Mucosa of stomach (tissue), 1 donor: Measurements from ENCODE around the gene CNTNAP1.

ENCODE experiments used
- H3K27me3 ChIP-seq: one replicate; pipeline ENCODE4 v1.7.0; 2013; ENCODE audit warnings: mild to moderate bottlenecking, low read length; ENCODE audit not compliant: control insufficient read depth, insufficient read depth
- H3K36me3 ChIP-seq: one replicate; pipeline ENCODE4 v1.7.0; 2013; ENCODE audit warnings: low read length; ENCODE audit not compliant: control insufficient read depth, insufficient read depth
- H3K4me1 ChIP-seq: one replicate; pipeline ENCODE4 v1.7.0; 2013; ENCODE audit warnings: mild to moderate bottlenecking, low read length; ENCODE audit not compliant: control insufficient read depth, insufficient read depth
- H3K4me3 ChIP-seq: one replicate; pipeline ENCODE4 v1.7.0; 2013; ENCODE audit warnings: low read length
- H3K9ac ChIP-seq: one replicate; pipeline ENCODE4 v1.7.0; 2013; ENCODE audit warnings: mild to moderate bottlenecking, low read length, moderate library complexity
- H3K9me3 ChIP-seq: one replicate; pipeline ENCODE4 v1.7.0; 2013; ENCODE audit warnings: mild to moderate bottlenecking, low read length, moderate library complexity; ENCODE audit not compliant: control insufficient read depth
- donor health status: Pancreatic carcinoma.

CNTNAP1 gene

GRCh38 chr17:42682722-42683403 lies 532 bp downstream of the CNTNAP1 start:
- H3K9me3 ChIP-seq, result no peaks in the 10 kb centered on the region
- peak overlapping the region; percentile 14 for H3K4me3 ChIP-seq
- peaks cover 21% of the 10 kb centered on the region for H3K27me3 ChIP-seq
- no peaks in the 10 kb centered on the region for H3K36me3 ChIP-seq
- H3K9ac ChIP-seq, result peak overlapping the region; percentile 12
- H3K4me1 ChIP-seq, result peaks cover 45% of the 10 kb centered on the region

GRCh38 chr17:42683407-42684034 lies 1.2 kb downstream of the CNTNAP1 start:
- peaks cover 43% of the 10 kb centered on the region for H3K4me1 ChIP-seq
- H3K27me3 ChIP-seq, result peaks cover 21% of the 10 kb centered on the region
- peak overlapping the region; percentile 12 for H3K9ac ChIP-seq
- H3K36me3 ChIP-seq, result no peaks in the 10 kb centered on the region
- no peaks in the 10 kb centered on the region for H3K9me3 ChIP-seq
- H3K4me3 ChIP-seq, result no peak overlapping the region

GRCh38 chr17:42684929-42685556 lies 2.7 kb downstream of the CNTNAP1 start:
- Histone ChIP-seq H3K9ac (no peak overlapping the region), H3K27me3 (peaks cover 21% of the 10 kb centered on the region), H3K9me3 (no peaks in the 10 kb centered on the region), H3K4me3 (no peak overlapping the region), H3K36me3 (no peaks in the 10 kb centered on the region), H3K4me1 (peaks cover 29% of the 10 kb centered on the region)

- Histone ChIP-seq H3K36me3 (no peaks in the 10 kb centered on the region), H3K27me3 (peaks cover 21% of the 10 kb centered on the region), H3K9me3 (no peaks in the 10 kb centered on the region), H3K4me1 (peaks cover 27% of the 10 kb centered on the region), H3K9ac (no peak overlapping the region), H3K4me3 (no peak overlapping the region)
These were observed 3.5 kb downstream of the CNTNAP1 start for GRCh38 chr17:42685831-42686230.

- Histone ChIP-seq H3K4me1 (peaks cover 22% of the 10 kb centered on the region), H3K9me3 (no peaks in the 10 kb centered on the region), H3K27me3 (peaks cover 18% of the 10 kb centered on the region), H3K36me3 (no peaks in the 10 kb centered on the region), H3K9ac (no peak overlapping the region), H3K4me3 (no peak overlapping the region)
These were observed 4.3 kb downstream of the CNTNAP1 start for GRCh38 chr17:42686520-42687128.

GRCh38 chr17:42687707-42688320 lies 5.5 kb downstream of the CNTNAP1 start:
- no peaks in the 10 kb centered on the region for H3K9me3 ChIP-seq
- no peak overlapping the region for H3K9ac ChIP-seq
- peaks cover 13% of the 10 kb centered on the region for H3K27me3 ChIP-seq
- peaks cover 16% of the 10 kb centered on the region for H3K4me1 ChIP-seq
- no peaks in the 10 kb centered on the region for H3K36me3 ChIP-seq
- H3K4me3 ChIP-seq, result no peak overlapping the region

- no peak overlapping the region for H3K9ac ChIP-seq
- H3K36me3 ChIP-seq, result no peaks in the 10 kb centered on the region
- H3K27me3 ChIP-seq, result no peaks in the 10 kb centered on the region
- no peak overlapping the region for H3K4me3 ChIP-seq
- H3K9me3 ChIP-seq, result no peaks in the 10 kb centered on the region
- H3K4me1 ChIP-seq, result no peaks in the 10 kb centered on the region
These were observed 8.3 kb downstream of the CNTNAP1 start for GRCh38 chr17:42690596-42690995.

- H3K9ac ChIP-seq, result no peak overlapping the region
- H3K36me3 ChIP-seq, result no peaks in the 10 kb centered on the region
- no peaks in the 10 kb centered on the region for H3K4me1 ChIP-seq
- no peaks in the 10 kb centered on the region for H3K27me3 ChIP-seq
- H3K4me3 ChIP-seq, result no peak overlapping the region
- no peaks in the 10 kb centered on the region for H3K9me3 ChIP-seq
These were observed 8.8 kb downstream of the CNTNAP1 start for GRCh38 chr17:42691021-42691545.

GRCh38 chr17:42692489-42692888 lies 10.2 kb downstream of the CNTNAP1 start:
- H3K9me3 ChIP-seq, result no peaks in the 10 kb centered on the region
- H3K9ac ChIP-seq, result no peak overlapping the region
- no peaks in the 10 kb centered on the region for H3K27me3 ChIP-seq
- H3K4me3 ChIP-seq, result no peak overlapping the region
- no peaks in the 10 kb centered on the region for H3K4me1 ChIP-seq
- H3K36me3 ChIP-seq, result no peaks in the 10 kb centered on the region

GRCh38 chr17:42694524-42694923 lies 12.2 kb downstream of the CNTNAP1 start:
- Histone ChIP-seq H3K27me3 (no peaks in the 10 kb centered on the region), H3K9me3 (no peaks in the 10 kb centered on the region), H3K4me1 (no peaks in the 10 kb centered on the region), H3K4me3 (no peak overlapping the region), H3K36me3 (no peaks in the 10 kb centered on the region), H3K9ac (no peak overlapping the region)

GRCh38 chr17:42695500-42695899 lies 13.2 kb downstream of the CNTNAP1 start:
- Histone ChIP-seq H3K9ac (no peak overlapping the region), H3K9me3 (no peaks in the 10 kb centered on the region), H3K4me1 (no peaks in the 10 kb centered on the region), H3K36me3 (no peaks in the 10 kb centered on the region), H3K4me3 (no peak overlapping the region), H3K27me3 (no peaks in the 10 kb centered on the region)
